ENCODE measurements around the gene RAD21L1.

Gene RAD21L1

DNA sequence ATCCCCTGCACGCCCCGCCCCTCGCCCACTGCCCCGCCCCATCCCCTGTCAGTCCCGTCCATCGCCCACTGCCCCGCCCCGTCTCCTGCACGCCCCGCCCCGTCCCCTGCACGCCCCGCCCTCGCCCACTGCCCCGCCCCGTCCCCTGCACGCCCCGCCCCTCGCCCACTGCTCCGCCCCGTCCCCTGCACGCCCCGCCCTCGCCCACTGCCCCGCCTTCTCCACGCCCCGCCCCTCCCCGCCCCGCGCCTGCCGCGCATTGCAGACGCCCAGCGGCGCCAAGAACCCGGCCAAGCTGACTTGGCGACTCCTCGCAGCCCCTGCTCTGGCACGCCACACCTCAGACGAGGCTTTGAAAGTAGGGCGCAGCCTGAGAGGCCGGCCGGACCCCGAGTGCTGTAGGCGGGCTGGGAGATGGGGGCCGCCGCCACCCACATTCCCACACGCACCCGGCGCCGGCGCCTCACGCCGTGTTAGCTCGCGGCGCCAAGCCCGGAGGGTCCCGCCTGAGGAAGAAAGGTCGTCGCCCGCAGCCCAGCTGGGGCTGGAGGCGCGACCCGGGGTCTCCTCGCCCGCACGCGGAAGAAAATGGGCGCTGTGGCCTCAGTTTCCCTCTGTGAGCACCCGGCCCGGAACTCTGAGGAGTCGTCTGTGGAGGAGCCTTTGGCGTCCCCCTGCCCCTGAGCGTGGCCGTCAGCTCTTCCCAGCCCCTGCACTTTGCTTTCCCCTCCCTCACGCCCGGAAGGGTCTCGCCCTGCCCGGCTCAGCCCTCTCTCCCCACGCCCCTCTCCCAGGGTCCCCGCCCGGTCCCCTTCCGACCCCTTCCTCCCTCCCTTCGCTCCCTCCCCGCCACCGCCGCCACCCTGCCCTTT lies at the start of gene RAD21L1:
RAD21L1 (plus strand) TSS at position 262 of the 872 bp plus-strand sequence. CDS start 2,410 bp downstream, outside the sequence.
- DNase-seq: peak; percentile 61

DNA sequence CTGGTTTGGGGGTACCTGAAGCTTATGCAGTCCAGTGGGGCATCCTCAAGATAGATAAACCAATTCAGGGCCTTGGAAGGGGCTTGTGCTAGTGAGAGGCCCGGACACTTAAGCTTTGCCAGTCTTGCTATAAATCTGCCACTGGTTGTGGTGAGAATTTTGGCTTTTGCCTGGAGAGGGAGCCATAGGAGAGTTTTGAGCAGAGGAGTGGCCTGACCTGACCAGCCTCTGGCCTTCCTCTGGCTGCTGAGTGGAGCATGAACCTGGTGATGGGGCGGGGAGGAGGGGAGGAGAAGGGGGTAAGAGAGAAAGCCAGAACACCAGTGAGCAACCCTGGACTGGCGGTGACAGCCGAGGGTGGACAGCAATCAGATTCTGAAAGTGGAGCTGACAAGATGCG lies 48.2 kb upstream of the RAD21L1 start:
- DNase-seq: no peak

DNA sequence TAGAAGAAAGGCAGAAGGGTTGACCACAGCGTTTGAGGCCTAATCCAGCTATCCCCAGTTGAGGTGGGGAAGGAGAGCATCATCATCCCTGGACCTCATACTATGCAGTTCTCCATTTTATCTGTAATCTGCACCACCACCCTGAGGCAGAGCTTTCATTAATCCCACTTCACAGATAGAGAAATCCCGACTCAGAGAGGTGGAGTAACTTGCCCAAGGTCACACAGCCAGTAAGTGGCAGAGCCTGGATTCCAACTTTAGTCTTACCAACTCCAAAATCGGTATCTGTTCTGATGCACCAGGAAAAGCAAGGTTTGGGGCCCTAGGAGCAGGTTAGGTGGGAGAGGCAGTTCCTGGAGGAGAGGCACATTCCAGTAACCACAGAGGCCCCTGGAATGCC lies 47.7 kb upstream of the RAD21L1 start:
- no peak for DNase-seq

DNA sequence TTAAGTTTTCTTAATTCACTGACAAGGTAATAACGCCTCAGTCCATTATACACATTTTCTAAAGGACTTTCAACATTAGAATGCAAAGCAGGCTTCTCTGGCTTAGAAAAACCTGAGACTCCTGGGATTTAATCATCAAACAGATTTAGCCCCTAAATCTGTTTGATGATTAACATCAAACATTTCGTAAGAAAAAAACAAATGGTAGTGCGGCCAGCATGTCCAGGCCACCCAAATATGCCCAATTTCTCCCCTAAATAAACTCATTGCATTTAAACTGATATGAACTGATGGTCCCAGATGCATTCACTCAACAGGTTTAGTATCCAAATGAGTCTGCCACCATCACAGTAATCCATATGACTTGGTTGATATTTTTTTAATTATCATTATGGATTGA lies 47.2 kb upstream of the RAD21L1 start:
- DNase-seq: no peak

DNA sequence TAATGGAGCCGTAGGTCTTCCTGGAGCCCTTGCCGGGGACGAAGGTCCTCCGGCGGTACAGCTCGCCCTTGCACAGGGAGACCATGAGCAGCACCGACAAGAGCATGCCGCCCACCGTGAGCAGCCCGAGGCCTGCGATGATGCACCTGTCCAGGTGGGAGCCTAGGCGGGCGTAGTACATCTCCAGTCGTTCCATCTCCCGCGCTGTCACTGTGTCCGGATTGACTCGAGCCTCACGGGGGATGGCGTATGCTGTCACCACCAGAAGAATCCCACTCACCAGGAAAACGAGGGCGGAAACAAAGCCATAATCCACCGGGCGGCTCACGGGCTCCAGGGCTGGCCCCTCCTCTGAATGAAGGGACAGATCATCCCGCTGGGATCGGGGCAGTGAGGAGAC lies 44.9 kb upstream of the RAD21L1 start:
- DNase-seq: no peak

DNA sequence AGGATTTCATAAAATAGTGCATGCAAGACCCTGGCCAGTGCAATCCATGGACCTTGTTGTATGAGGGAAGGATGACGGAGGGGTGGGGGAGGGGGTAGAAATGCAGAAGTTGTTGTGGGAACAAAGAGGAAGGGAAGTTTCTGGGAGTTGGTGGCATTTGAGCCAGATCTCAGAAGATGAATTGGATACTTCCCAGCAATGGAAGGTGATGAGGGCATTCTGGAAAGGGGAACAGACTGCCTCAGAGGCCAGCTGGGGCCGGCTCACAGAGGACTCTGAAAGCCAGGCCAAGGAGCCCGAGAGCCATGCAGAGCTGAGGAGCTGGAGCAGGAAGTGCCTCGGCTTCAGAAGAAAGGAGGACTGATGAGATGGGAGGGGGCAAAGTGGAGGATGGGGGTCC lies 43.7 kb upstream of the RAD21L1 start:
- no peak for DNase-seq

DNA sequence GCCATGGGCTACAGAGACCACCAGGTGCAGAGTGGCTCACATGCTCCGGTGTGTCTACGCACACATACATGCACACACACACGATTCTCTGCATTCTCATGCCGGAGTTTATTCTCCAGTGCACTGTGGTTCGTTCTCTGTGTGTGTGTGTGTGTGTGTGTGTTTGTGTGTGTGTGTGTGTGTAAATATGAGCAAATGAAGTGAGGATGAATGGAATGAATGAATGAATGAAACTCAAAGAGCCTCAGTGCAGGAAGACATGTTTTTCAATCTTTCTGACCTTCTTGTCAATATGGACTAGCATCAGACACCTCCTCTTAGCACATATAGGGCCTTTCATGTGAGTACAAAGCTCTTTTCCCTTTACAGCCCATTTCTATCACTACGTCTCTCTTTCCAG lies 42.7 kb upstream of the RAD21L1 start:
- DNase-seq: no peak

DNA sequence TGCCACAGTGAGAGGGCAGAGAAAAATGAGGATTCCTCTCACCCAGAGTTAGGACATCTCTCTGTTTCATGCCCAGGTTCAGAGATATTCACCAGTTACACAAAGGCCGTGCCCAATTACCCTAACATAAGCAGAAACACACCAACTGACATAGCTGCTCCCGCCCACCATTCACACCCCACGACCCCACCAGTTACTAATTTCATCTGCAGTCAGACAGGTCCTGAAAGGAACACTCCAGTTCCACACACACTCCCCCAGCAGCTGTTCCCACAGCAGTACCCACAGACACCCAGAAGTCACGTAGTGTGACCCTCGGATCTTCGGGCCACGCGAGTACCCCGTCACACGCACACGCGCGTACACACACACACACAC lies 41.6 kb upstream of the RAD21L1 start:
- DNase-seq: no peak

DNA sequence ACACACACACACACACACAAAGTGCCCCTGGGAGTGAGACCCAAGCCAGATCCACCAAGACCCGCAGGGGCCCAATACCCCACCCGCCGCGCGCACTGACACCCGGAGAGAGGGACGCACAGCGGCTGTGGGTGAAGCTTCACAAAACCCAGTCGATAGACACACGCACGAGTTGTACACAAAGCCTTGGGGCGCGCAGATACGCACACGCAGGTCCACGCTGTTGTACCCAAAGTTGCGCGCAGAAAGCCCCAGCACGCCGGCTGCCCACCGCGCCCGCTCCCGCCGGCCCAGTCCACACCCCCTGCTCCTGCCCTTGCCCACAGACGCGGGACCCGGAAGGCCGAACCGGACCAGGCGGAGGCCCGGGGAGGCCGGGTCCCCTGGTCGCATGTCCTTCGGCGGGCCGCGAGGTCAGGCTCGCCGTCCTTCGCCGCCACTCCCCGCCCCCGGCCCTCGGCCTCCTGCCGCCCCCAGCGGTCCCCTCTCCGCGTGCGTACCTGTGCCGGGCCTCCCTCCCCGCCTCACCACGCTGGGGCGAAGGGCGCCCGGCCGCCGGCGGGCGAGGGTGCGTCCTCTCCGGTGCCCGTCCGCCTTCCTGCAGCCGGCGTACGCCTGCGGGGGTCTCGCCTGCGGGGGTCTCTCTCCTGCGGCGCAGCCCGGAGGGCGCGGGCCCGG lies 41.1 kb upstream of the RAD21L1 start, which contains the start of gene TMEM74B:
TMEM74B (minus strand) TSS at position 344 of the 678 bp plus-strand sequence. CDS start 1,180 bp downstream, outside the sequence.
- DNase-seq: no peak

DNA sequence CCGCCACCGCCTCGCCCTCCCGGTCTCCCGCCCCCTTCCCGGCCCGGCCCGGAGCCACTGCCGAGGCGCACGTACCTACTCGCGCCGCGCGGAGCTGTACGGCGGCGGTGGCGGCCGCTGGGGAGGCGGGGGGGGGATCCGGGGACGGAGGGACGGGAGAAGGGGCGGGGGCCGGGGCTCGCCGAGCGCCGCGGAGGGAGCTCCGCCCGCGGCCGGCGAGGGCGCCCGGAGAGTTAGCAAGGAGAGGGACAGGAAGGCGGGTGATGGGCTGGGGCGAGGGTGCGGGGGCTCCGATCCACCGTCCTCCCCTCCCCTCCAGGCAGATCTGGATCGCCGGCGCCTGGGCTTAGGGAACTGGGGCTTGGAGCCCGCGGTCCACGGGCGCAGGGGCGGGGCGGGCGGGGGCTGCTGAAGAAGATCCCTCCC lies 40.5 kb upstream of the RAD21L1 start:
- DNase-seq: no peak

DNA sequence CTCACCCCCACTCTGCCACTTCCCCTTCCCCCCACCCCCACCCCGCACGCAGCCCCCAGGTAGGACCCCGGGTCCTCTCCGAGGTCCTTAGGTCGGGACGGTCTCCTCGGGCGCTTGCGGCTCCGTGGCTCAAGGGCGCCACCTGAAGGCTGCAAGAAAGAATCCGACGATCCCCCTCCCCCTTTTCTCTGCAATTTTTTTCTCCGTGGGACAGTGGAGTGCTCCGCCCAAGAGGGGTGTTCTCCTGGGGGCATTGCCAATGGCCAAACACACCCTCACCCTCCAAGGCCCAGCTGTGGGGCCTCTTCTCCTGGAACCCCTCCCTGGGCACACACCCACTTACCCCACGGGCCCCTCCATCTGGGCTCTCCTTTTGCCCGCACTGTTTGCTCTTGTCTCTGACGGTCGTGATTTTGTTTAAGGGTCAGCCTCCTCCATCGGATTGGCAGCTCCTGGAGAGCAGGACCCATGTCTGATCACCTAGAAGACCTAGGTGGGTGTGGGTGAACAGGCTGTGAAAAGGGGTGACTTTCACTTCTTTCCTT lies 40.0 kb upstream of the RAD21L1 start:
- no peak for DNase-seq

DNA sequence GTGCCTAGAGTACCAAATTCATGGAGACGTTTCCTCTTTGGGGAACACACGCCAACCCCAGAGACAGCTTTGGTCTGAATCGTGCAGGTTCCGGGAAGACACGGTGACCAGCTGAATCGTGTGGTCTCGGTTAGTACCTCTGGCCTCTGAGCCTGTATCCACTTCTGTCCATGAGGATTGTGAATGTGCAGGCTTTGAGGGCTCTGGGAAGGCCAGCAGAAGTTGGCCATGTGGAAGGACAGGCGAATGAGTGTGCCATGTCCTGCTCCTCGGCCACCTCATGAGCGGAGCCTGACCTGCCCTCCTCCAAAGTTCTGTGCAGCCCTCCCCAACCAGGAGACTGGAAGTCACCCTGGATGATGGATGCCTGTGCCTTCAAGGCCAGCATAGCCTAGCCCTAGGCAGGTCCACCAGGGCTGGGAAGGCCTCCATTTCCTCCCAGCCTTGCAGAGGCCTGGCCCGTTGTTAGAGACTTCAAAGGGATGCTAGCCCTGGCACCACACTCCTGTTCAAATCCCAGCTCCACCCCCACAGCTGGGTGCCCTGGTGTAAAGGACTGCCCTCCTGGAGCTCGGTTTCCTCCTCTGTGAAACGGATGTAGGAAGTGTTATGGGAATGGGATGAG lies 39.4 kb upstream of the RAD21L1 start:
- DNase-seq: no peak

DNA sequence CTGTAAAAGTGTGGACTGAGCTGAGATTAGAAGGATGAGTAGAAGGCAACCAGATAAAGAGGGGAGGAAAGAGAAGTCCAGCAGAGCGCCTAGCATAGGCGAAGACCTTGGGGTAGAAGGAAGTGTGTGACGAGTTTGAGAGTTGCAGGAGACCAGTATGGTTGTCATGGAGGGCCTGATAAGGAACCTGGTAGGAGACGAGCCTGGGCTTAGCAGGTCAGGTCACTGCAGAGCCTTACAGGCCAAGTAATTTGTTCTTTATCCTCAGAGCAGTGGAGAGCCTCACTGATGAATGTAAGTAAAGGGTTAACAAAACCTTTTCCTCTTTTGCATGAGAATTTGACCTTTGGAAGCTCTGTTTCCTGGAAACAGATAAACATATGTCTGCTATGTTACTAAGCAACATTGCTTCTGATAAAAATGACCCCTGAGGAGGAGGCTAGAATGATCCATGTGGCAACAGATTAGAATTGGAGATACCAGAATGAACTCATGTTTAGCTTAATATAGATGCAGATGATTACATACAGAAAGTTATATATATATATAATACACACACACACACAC lies 38.2 kb upstream of the RAD21L1 start:
- no peak for DNase-seq

DNA sequence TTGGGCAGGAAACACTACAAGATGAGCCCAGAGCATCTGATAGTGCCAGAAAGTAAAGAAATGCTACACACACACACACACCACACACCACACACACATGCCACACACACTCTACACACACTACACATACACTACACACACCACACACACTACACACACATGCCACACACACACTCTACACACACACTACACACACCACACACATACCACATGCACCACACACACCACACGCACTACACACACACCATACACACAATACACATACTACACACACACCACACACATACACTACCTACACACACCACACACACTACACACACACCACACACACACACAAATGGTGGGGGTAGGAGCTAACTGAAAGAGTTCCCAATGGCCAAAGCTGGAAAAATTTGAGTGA lies 37.5 kb upstream of the RAD21L1 start:
- no peak for DNase-seq

DNA sequence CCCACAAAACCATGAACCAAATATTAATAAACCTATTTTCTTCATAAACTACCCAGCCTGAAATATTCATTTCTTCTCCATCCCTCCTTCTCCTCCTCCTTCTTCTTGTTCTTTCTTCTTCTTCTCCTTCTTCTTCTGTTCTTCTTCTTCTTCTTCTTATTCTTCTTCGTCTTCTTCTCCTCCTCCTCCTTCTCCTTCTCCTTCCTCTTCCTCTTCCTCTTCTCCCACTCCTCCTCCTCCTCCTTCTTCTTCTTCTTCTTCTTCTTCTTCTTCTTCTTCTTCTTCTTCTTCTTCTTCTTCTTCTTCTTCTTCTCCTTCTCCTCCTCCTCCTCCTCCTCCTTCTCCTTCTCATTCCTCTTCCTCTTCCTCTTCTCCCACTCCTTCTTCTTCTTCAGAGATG lies 36.0 kb upstream of the RAD21L1 start:
- DNase-seq: no peak

DNA sequence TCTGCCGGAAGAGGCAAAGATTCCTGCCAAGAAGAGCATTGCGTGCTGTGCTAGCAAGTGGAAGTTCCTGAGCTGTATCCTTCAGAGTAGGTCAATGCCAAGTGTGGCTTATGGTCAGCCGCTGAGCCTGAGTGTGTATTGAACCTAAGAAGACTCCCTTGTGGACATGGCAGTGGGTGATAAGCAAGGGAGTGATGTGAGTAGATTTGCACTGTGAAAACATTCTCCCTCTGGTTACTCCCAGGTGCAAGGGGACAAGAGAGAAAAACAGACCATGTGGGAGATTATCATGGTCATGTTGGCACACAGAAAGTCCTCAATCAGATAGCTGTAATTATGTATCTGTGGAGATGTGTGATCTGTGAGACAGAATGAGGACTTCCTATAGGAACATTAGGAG lies 35.0 kb upstream of the RAD21L1 start:
- DNase-seq: no peak

DNA sequence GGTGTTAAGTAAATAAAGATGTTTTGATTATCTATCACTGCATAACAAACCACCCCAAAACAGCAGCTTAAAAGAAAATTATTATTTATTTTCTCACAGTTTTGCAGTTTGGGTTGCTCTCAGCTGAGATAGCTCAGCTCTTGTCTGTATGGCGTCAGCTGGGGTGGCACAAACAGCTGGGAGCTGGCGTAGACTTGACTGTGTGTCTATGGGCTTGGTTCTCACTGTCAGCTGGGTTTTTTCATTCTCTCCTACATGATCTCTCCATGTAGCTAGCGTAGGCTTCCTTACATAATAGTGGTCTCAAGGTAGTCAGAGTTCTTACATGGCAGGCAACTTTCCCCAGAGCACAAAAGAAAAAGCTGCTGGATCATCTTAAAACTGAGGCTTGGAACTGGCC lies 34.5 kb upstream of the RAD21L1 start:
- DNase-seq: no peak

DNA sequence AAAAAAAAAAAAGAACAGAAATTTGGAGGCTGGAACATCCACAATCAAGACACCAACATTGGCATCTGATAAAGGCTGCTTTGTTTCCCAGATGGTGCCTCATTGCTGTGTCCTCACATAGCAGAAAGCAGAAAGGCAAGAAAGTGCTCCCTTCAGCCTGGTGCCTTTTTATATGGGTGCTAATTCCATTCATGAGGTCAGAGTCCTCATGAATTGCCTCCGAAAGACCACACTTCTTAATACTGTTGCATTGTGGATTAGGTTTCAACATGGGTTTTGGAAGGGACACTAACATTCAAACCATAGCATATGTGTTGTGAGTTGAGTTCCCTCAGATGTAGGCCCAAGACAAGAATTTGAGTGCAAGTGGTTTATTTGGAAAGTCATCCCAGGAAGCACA lies 30.6 kb upstream of the RAD21L1 start:
- no peak for DNase-seq

DNA sequence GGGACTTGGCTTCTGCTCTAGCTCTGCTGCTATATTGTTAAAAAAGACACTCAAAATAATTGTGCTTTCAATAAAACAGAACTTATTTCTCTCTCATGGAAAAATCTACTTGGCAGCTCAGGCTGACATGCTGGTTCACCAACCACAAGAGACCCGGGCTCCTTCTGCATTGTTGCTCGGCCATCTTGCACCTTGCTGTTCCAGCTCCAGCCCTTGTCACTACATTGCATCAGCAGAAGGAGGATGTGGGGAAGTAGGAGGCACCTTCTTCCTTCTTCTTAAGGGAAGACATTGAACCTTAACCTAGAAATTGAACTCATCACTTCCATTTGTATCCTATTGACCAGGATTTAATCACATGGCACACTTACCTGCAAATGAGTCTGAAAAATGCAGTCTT lies 29.2 kb upstream of the RAD21L1 start:
- DNase-seq: no peak

DNA sequence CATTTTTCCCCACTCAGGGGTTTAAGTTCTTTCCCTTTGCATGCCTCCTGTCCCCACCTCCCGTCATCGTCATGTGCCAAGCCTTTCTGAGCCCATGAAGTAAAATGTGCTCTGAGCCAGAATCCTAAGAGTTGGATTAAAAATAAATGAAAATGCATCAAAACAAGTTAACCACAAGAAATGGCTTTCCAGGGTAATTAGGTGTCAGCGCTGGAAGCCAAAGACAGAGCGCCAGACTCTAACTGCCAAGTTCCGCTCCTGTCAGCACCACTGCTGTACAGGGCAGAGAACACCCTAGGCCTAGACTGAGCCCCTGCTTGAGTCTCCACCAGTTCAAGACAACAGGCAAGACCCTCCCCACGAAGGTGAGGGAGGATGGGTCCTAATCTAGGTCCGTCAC lies 28.0 kb upstream of the RAD21L1 start:
- no peak for DNase-seq

DNA sequence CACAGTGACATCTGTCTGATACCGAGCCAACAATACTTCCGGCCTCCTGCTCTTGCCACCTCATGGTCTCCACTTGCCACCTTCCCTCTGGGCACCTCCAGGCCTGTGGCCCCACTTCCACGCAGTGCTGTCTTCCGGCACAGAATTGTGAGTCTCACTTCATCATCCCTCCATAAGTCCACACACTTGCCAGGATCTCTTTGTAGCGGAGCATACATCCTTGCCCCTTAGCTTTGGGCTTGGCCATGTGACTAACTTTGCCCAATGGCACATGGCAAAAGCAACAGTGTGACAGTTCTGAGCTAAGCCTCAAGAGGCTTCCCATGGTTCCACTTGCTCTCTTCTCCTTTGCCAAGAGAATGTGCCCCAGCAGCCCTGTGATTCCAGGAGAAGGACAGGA lies 27.1 kb upstream of the RAD21L1 start:
- no peak for DNase-seq

DNA sequence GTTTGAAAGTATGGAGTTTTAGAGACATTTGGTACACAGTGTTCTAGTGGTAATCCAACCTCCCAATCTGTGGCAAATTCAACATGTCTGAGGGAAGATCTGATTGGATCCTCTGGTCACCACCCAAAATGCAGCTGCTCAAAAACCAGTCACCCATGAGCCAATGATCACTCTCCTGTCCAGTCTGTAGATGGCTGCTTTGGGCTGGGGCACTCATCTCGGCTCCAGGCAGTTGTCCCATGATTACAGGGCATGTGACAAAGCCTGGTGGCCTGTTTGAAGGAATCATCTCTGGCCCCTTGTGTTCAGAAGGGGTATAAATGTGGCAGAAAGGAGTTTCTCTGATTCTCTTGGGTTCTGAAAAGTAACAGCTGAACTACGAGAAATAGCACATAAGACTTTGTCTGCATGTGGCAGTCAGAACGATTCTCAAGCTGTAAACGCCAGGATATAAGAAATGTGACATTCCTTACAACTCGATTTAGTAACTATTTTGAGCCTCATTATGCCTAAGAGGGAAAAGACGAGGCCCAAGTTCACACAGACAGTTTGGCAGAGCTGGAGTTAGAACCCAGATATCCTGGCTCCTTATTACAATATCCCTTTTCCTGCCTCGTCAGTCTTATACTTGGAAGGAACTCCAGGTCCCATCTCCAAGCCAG lies 26.5 kb upstream of the RAD21L1 start:
- no peak for DNase-seq

DNA sequence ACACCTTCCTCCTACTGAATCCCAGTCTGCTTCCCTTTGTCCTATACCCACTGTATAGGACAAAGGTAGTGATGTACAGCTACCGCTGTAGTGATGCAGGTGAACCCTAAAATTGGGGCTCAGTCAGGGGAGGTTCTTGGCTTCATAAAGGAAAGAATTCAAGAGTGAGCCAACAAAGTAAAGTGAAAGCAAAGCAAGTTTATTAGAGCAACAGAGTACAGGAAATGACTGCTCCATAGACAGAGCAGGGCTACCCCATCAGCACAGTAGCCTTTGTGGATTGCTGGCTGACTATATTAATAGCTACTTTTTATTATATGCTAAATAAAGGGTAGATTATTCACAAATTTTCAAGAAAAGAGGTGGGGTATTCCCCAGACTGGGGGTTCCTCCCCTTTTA lies 25.9 kb upstream of the RAD21L1 start:
- no peak for DNase-seq
